Endothelial cell of umbilical vein (primary cell): ENCODE results near the gene SNRNP35. TPM values are rescaled to one million over a fixed set of nuclear protein-coding genes. Genes with fewer than 3 reads are reported as not detected.

Source experiments
- BruUV-seq: library from RNA; stranded (reverse); fragments of 400-500 nt; replicated peaks from 2 replicates; lab custom pipeline; 2021; lab: Mats Ljungman, UMichigan
- CTCF ChIA-PET: fragments of 300-600, 350-600 bp; sonication (Branson Sonifier 250); formaldehyde crosslinking; loops from one replicate; lab custom pipeline; 2021; ENCODE audit warnings: antibody characterized with exemption, inconsistent platforms; lab: Charles Lee
- POLR2A ChIA-PET: fragments of 300-600, 350-600 bp; sonication (Branson Sonifier 250); formaldehyde crosslinking; loops from one replicate; lab custom pipeline; 2021; ENCODE audit warnings: antibody characterized with exemption, inconsistent platforms; lab: Charles Lee
- DNase-seq: peaks from one replicate; pipeline ENCODE4 v3.0.0-alpha.2; 2011; ENCODE audit warnings: low read depth, low spot score
- FAIRE-seq: peaks from 2 replicates; lab custom pipeline; 2011; peaks lifted over from hg19 to GRCh38; lab: Jason Lieb, UNC
- H2AFZ ChIP-seq: 2 replicates; pipeline ENCODE4 v1.6.0; 2012; ENCODE audit warnings: low read depth, low read length, control low read depth, inconsistent platforms
- H3K27ac ChIP-seq: 2 replicates; pipeline ENCODE4 v1.5.1; 2011; ENCODE audit warnings: low read depth, mild to moderate bottlenecking, control low read depth, low read length, moderate library complexity; ENCODE audit not compliant: insufficient read depth
- H3K27me3 ChIP-seq, 2 experiments: 2 replicates each; pipeline versions ENCODE4 v1.6.0 to v1.6.1; 2011; ENCODE audit warnings: low read length in 2 of 2, mixed read lengths in 1 of 2; ENCODE audit not compliant: control insufficient read depth in 2 of 2, insufficient read depth in 2 of 2
- H3K36me3 ChIP-seq, 2 experiments: 2 replicates in 1 of 2; 3 replicates in 1 of 2; pipeline ENCODE4 v1.5.1; 2011; ENCODE audit warnings: low read length in 2 of 2, mild to moderate bottlenecking in 1 of 2, moderate library complexity in 1 of 2; ENCODE audit not compliant: control insufficient read depth in 2 of 2, insufficient read depth in 2 of 2; ENCODE audit errors: extremely low read depth in 1 of 2
- H3K4me1 ChIP-seq: 3 replicates; pipeline ENCODE4 v1.5.1; 2011; ENCODE audit warnings: mild to moderate bottlenecking, low read length; ENCODE audit not compliant: control insufficient read depth, insufficient read depth; ENCODE audit errors: extremely low read depth
- H3K4me2 ChIP-seq: 2 replicates; pipeline ENCODE4 v1.6.1; 2011; ENCODE audit warnings: low read length, control low read depth, mixed read lengths; ENCODE audit not compliant: insufficient read depth
- H3K4me3 ChIP-seq, 3 experiments: fragments of 200-600 bp in 1 of 3; sonication (generic), shearing (Covaris generic) in 1 of 3; replicated peaks in 1 of 3; 2 replicates each; pipeline ENCODE4 v1.5.1; 2011 to 2016; ENCODE audit warnings: control low read depth in 3 of 3, low read length in 3 of 3, mild to moderate bottlenecking in 2 of 3, inconsistent platforms in 1 of 3, low read depth in 1 of 3, moderate library complexity in 1 of 3; ENCODE audit not compliant: insufficient read depth in 1 of 3
- H3K79me2 ChIP-seq: 2 replicates; pipeline ENCODE4 v1.6.0; 2012; ENCODE audit warnings: low read length, inconsistent platforms; ENCODE audit not compliant: control insufficient read depth, insufficient read depth
- H3K9ac ChIP-seq: replicated peaks from 2 replicates; pipeline ENCODE3; 2011; ENCODE audit warnings: low read length, control low read depth; ENCODE audit not compliant: insufficient read depth; ENCODE audit errors: extremely low read depth
- H3K9me1 ChIP-seq: replicated peaks from 3 replicates; pipeline ENCODE4 v1.6.0; 2011; ENCODE audit warnings: mild to moderate bottlenecking, low read length; ENCODE audit not compliant: control insufficient read depth, insufficient read depth; ENCODE audit errors: extremely low read depth
- H3K9me3 ChIP-seq: replicated peaks from 2 replicates; pipeline ENCODE4 v1.5.1; 2012; ENCODE audit warnings: low read length, inconsistent platforms; ENCODE audit not compliant: control insufficient read depth, insufficient read depth
- H4K20me1 ChIP-seq: replicated peaks from 2 replicates; pipeline ENCODE3; 2011; ENCODE audit warnings: mild to moderate bottlenecking, low read length; ENCODE audit not compliant: control insufficient read depth, insufficient read depth; ENCODE audit errors: extremely low read depth
- EZH2 ChIP-seq: IDR thresholded peaks from 2 replicates; pipeline ENCODE4 v1.6.1; 2012; ENCODE audit warnings: borderline replicate concordance, low read depth, mild to moderate bottlenecking, moderate library complexity, low read length, inconsistent platforms; ENCODE audit not compliant: severe bottlenecking
- dilution Hi-C: fragments of 300-500 bp; cut with MboI; formaldehyde crosslinking; loops from one replicate; pipeline ENCODE4 v1.15.0; 2019; ENCODE audit warnings: low sequenced_read_pairs; ENCODE audit not compliant: extremely low pct_ligation_motif_present
- intact Hi-C: fragments of 100-400 bp; cut with micrococcal nuclease; formaldehyde crosslinking; loops from one replicate; pipeline ENCODE4 v1.10.0; 2022
- polyA plus RNA-seq, 4 experiments: library from polyadenylated mRNA; depleted of rRNA in 3 of 4; stranded (reverse) in 3 of 4; unstranded in 1 of 4; fragments of >200 nt; gene quantifications; 2 replicates each; pipeline versions ENCODE4 v1.2.1 to v1.2.3, GENCODE V29; 2011 to 2012; ENCODE audit warnings: missing spikeins in 1 of 4
- small RNA-seq: library from RNA; depleted of rRNA; stranded (forward); fragments of <200 nt; gene quantifications from one replicate; pipeline ENCODE3, GENCODE V24; 2012; ENCODE audit warnings: low replicate concordance, low read depth; ENCODE audit not compliant: insufficient read depth, insufficient read length
- total RNA-seq: library from RNA; stranded (reverse); gene quantifications from 2 replicates; pipeline ENCODE4 v1.2.3, GENCODE V29; 2021
- TF ChIP-seq, protein P1 (sequence below), 2 donors: IDR thresholded peaks; 1 replicate in 1 of 2; 2 replicates in 1 of 2; pipeline ENCODE4 v1.5.1; 2011; ENCODE audit warnings: low read length in 2 of 2, mild to moderate bottlenecking in 2 of 2, moderate library complexity in 2 of 2, control low read depth in 1 of 2, inconsistent platforms in 1 of 2, low read depth in 1 of 2; ENCODE audit not compliant: insufficient read depth in 1 of 2; ENCODE audit errors: extremely low read depth in 1 of 2

SNRNP35 gene
- total and polyA plus RNA-seq, 2 donors (not counting 3 experiments of a cell fraction or from before 2014, with no cell fraction given): 15.9 to 30.6 TPM

DNA sequence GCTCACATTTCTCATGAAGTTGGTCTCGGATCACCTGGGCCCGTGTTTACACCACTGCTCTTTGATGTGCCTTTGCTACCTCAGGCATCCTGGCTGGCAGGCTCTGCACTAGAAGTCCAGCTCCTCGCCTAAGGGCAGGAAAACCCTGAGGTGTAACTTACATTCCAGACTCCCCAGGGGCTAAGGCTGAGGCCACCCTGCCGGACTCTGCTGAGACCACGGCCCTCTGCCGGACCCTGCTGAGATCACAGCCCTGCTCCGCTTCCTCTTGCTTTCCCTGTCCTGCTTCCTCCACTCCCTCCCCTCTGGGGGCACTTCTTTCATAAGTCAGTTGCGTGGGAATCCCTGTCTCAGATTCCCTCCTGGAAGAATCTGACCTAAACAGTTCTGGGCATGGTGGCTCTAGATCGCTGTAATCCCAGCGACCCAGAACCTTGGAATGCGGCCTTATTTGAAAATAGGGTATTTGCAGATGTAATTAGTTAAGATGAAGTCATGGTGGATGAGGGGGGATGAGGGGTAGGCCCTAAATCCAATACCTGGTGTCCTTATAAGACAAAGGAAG, 58.4 kb downstream of the SNRNP35 start:
- dilution Hi-C loops (no loop called here), intact Hi-C loops (no loop called here)
- H3K9me1 ChIP-seq: no peaks in the 10 kb centered on the region
- H3K27me3 ChIP-seq: no peaks in the 10 kb centered on the region
- TF ChIP-seq, protein P1, sequence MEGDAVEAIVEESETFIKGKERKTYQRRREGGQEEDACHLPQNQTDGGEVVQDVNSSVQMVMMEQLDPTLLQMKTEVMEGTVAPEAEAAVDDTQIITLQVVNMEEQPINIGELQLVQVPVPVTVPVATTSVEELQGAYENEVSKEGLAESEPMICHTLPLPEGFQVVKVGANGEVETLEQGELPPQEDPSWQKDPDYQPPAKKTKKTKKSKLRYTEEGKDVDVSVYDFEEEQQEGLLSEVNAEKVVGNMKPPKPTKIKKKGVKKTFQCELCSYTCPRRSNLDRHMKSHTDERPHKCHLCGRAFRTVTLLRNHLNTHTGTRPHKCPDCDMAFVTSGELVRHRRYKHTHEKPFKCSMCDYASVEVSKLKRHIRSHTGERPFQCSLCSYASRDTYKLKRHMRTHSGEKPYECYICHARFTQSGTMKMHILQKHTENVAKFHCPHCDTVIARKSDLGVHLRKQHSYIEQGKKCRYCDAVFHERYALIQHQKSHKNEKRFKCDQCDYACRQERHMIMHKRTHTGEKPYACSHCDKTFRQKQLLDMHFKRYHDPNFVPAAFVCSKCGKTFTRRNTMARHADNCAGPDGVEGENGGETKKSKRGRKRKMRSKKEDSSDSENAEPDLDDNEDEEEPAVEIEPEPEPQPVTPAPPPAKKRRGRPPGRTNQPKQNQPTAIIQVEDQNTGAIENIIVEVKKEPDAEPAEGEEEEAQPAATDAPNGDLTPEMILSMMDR (IDR thresholded peaks at IDR 0.05; ENCODE audit: extremely low read depth in 1 of 2, insufficient read depth in 1 of 2, low read depth in 1 of 2, low read length in 2 of 2): peak in 1 of 2 donors; percentile 37
- no peak for TF ChIP-seq EZH2
- H3K36me3 ChIP-seq: peaks cover 3 to 42% of the 10 kb centered on the region in 2 experiments
- no peak overlapping the region for H3K4me2 ChIP-seq
- FAIRE-seq (no peak), DNase-seq (no peak)
- H3K27ac ChIP-seq: no peak overlapping the region
- H3K9me3 ChIP-seq: no peaks in the 10 kb centered on the region
- no peak overlapping the region for H3K9ac ChIP-seq
- ChIA-PET CTCF (interaction anchor here (0.6 to 1.4 kb wide), 3 partner anchors 66 to 276 kb away, joined by 4 to 5 read pairs (median 4); no protein-coding TSS in a partner anchor), POLR2A (no interaction called here)
- no TSS peak for BruUV-seq
- no peaks in the 10 kb centered on the region for H3K79me2 ChIP-seq
- no peaks in the 10 kb centered on the region for H3K4me1 ChIP-seq
- no peak overlapping the region for H2AFZ ChIP-seq
- H4K20me1 ChIP-seq: no peaks in the 10 kb centered on the region
- no peak overlapping the region for H3K4me3 ChIP-seq

Small RNAs within 50 kb of the gene (small RNA-seq; reads per million reads assigned to genes)
- gene AC145423.2: not detected

Other genes with a start within 250 kb of the SNRNP35 start
- gene MPHOSPH9, start 225.0 kb upstream of the SNRNP35 start, total RNA-seq: 42.4 and 55.6 TPM in 2 replicates
- 6.4 and 7.8 TPM in 2 replicates for gene MPHOSPH9, start 225.0 kb upstream of the SNRNP35 start, polyA plus RNA-seq
- gene MTRFR, start 224.7 kb upstream of the SNRNP35 start, total RNA-seq: 12.0 and 14.4 TPM in 2 replicates
- gene MTRFR, start 224.7 kb upstream of the SNRNP35 start, polyA plus RNA-seq: 8.8 and 9.1 TPM in 2 replicates
- gene CDK2AP1, start 186.3 kb upstream of the SNRNP35 start, total RNA-seq: 320 and 329 TPM in 2 replicates
- 259 and 345 TPM in 2 replicates for gene CDK2AP1, start 186.3 kb upstream of the SNRNP35 start, polyA plus RNA-seq
- gene SBNO1, start 93.3 kb upstream of the SNRNP35 start, total RNA-seq: 32.5 and 34.2 TPM in 2 replicates
- gene SBNO1, start 93.3 kb upstream of the SNRNP35 start, polyA plus RNA-seq: 3.8 and 4.8 TPM in 2 replicates
- 75.4 and 77.4 TPM in 2 replicates for gene KMT5A, start 74.0 kb upstream of the SNRNP35 start, total RNA-seq
- 22.3 and 26.1 TPM in 2 replicates for gene KMT5A, start 74.0 kb upstream of the SNRNP35 start, polyA plus RNA-seq
- gene RILPL2, start 21.5 kb upstream of the SNRNP35 start, total RNA-seq: 4.6 and 7.2 TPM in 2 replicates
- gene RILPL2, start 21.5 kb upstream of the SNRNP35 start, polyA plus RNA-seq: 3.0 and 3.3 TPM in 2 replicates
- gene RILPL1, start 75.6 kb downstream of the SNRNP35 start, total RNA-seq: 29.7 and 30.4 TPM in 2 replicates
- 34.3 and 38.4 TPM in 2 replicates for gene RILPL1, start 75.6 kb downstream of the SNRNP35 start, polyA plus RNA-seq
- 284 and 293 TPM in 2 replicates for gene TMED2, start 126.4 kb downstream of the SNRNP35 start, total RNA-seq
- 125 and 142 TPM in 2 replicates for gene TMED2, start 126.4 kb downstream of the SNRNP35 start, polyA plus RNA-seq
- 25.9 and 29.5 TPM in 2 replicates for gene DDX55, start 144.0 kb downstream of the SNRNP35 start, total RNA-seq
- 17.6 and 17.8 TPM in 2 replicates for gene DDX55, start 144.0 kb downstream of the SNRNP35 start, polyA plus RNA-seq
- 61.8 and 65.7 TPM in 2 replicates for gene EIF2B1, start 175.5 kb downstream of the SNRNP35 start, total RNA-seq
- 25.2 and 32.6 TPM in 2 replicates for gene EIF2B1, start 175.5 kb downstream of the SNRNP35 start, polyA plus RNA-seq
- 28.7 and 31.3 TPM in 2 replicates for gene GTF2H3, start 175.7 kb downstream of the SNRNP35 start, total RNA-seq
- gene GTF2H3, start 175.7 kb downstream of the SNRNP35 start, polyA plus RNA-seq: 17.8 and 19.3 TPM in 2 replicates
- gene TCTN2, start 213.0 kb downstream of the SNRNP35 start, total RNA-seq: 11.2 and 13.4 TPM in 2 replicates
- gene TCTN2, start 213.0 kb downstream of the SNRNP35 start, polyA plus RNA-seq: 16.5 and 16.7 TPM in 2 replicates